SK-N-SH (cell line): ENCODE results near the gene AQP9. TPM values are rescaled to one million over a fixed set of nuclear protein-coding genes. Genes with fewer than 3 reads are reported as not detected.

Experiments
- CTCF ChIA-PET: fragments of 300-600, 350-600 bp; formaldehyde crosslinking; extraction: SDS; loops from one replicate; lab custom pipeline; 2021; lab: Yijun Ruan, JAX
- POLR2A ChIA-PET: fragments of 350-600 bp; sonication (Branson Sonifier 250); formaldehyde crosslinking; extraction: SDS; loops from one replicate; lab custom pipeline; 2020; ENCODE audit warnings: antibody characterized with exemption, inconsistent platforms; lab: Yijun Ruan, JAX
- DNase-seq: peaks from one replicate; pipeline ENCODE4 v3.0.0; 2012
- H2AFZ ChIP-seq: fragments of 200-600 bp; sonication (generic); 2 replicates; pipeline ENCODE4 v1.8.1; 2016; ENCODE audit warnings: antibody characterized with exemption, mild to moderate bottlenecking, low read depth
- H3F3A ChIP-seq: fragments of 200-600 bp; sonication (generic); replicated peaks from 2 replicates; pipeline ENCODE3; 2016; ENCODE audit warnings: antibody characterized with exemption, mild to moderate bottlenecking; ENCODE audit not compliant: insufficient read depth
- H3K27ac ChIP-seq, 2 experiments: fragments of 200-500 bp in 1 of 2; fragments of 200-600 bp in 1 of 2; sonication (Bioruptor generic) in 1 of 2; sonication (generic), shearing (Covaris generic) in 1 of 2; 2 replicates each; pipeline versions ENCODE4 v1.5.1 to v1.6.1; 2014 to 2016; ENCODE audit warnings: low read depth in 2 of 2, inconsistent platforms in 1 of 2, low read length in 1 of 2, mild to moderate bottlenecking in 1 of 2, mixed read lengths in 1 of 2
- H3K27me3 ChIP-seq: fragments of 200-600 bp; sonication (generic), shearing (Covaris generic); 2 replicates; pipeline ENCODE4 v1.6.1; 2016; ENCODE audit warnings: mixed run types; ENCODE audit not compliant: insufficient read depth
- H3K36me3 ChIP-seq, 2 experiments: fragments of 200-500 bp in 1 of 2; fragments of 200-600 bp in 1 of 2; sonication (Bioruptor generic) in 1 of 2; sonication (generic) in 1 of 2; replicated peaks in 1 of 2; 2 replicates each; pipeline versions ENCODE3 to v1.5.1; 2014 to 2016; ENCODE audit warnings: low read length in 1 of 2, mild to moderate bottlenecking in 1 of 2; ENCODE audit not compliant: insufficient read depth in 2 of 2, control insufficient read depth in 1 of 2
- H3K4me1 ChIP-seq, 2 experiments: fragments of 200-500 bp in 1 of 2; fragments of 200-600 bp in 1 of 2; sonication (Bioruptor generic) in 1 of 2; sonication (generic), shearing (Covaris generic) in 1 of 2; 2 replicates each; pipeline versions ENCODE4 v1.5.1 to v1.6.1; 2014 to 2016; ENCODE audit warnings: low read depth in 1 of 2, low read length in 1 of 2, mixed run types in 1 of 2; ENCODE audit not compliant: insufficient read depth in 2 of 2, control insufficient read depth in 1 of 2
- H3K4me2 ChIP-seq: fragments of 200-600 bp; sonication (generic), shearing (Covaris generic); 2 replicates; pipeline ENCODE4 v1.6.1; 2017; ENCODE audit warnings: mixed run types
- H3K4me3 ChIP-seq, 2 experiments: fragments of 200-500 bp in 1 of 2; fragments of 200-600 bp in 1 of 2; sonication (Bioruptor generic) in 1 of 2; sonication (generic), shearing (Covaris generic) in 1 of 2; 2 replicates each; pipeline versions ENCODE4 v1.5.1 to v1.8.1; 2014 to 2016; ENCODE audit warnings: low read depth in 2 of 2, inconsistent platforms in 1 of 2, low read length in 1 of 2, mild to moderate bottlenecking in 1 of 2, mixed read lengths in 1 of 2, moderate library complexity in 1 of 2
- H3K79me2 ChIP-seq: fragments of 200-600 bp; sonication (generic); 2 replicates; pipeline ENCODE4 v1.8.1; 2017; ENCODE audit warnings: mild to moderate bottlenecking; ENCODE audit not compliant: insufficient read depth
- H3K9ac ChIP-seq: fragments of 200-600 bp; sonication (generic); 2 replicates; pipeline ENCODE4 v1.6.1; 2017; ENCODE audit warnings: mixed run types
- H3K9me2 ChIP-seq: fragments of 200-600 bp; sonication (generic); 2 replicates; pipeline ENCODE4 v1.6.1; 2017; ENCODE audit warnings: mixed run types
- H3K9me3 ChIP-seq: fragments of 200-600 bp; sonication (generic); 2 replicates; pipeline ENCODE4 v1.6.1; 2017; ENCODE audit warnings: mixed run types, mild to moderate bottlenecking, moderate library complexity
- H4K20me1 ChIP-seq: fragments of 200-600 bp; sonication (generic); 2 replicates; pipeline ENCODE4 v1.6.1; 2017; ENCODE audit warnings: mild to moderate bottlenecking, mixed run types; ENCODE audit not compliant: insufficient read depth
- CTCF ChIP-seq: fragments of 200-600 bp; sonication (generic); IDR thresholded peaks from 2 replicates; pipeline ENCODE4 v1.6.1; 2017; ENCODE audit warnings: antibody characterized with exemption, mild to moderate bottlenecking, moderate library complexity
- EP300 ChIP-seq, 2 experiments: IDR thresholded peaks; 2 replicates each; pipeline versions ENCODE4 v1.4.0 to v1.6.1; 2012; ENCODE audit warnings: borderline replicate concordance in 1 of 2, low read depth in 1 of 2, low read length in 1 of 2
- MEF2A ChIP-seq: IDR thresholded peaks from 2 replicates; pipeline ENCODE4 v1.4.0; 2012; ENCODE audit warnings: low read depth, borderline replicate concordance
- NFIC ChIP-seq: IDR thresholded peaks from 2 replicates; pipeline ENCODE4 v1.4.0; 2012; ENCODE audit warnings: borderline replicate concordance
- TAF1 ChIP-seq: IDR thresholded peaks from 2 replicates; pipeline ENCODE4 v1.6.1; 2012; ENCODE audit warnings: low read depth, mild to moderate bottlenecking, low read length, moderate library complexity, borderline replicate concordance
- TCF12 ChIP-seq: IDR thresholded peaks from 2 replicates; pipeline ENCODE4 v1.4.0; 2012
- USF1 ChIP-seq: IDR thresholded peaks from 2 replicates; pipeline ENCODE4 v1.4.0; 2012; ENCODE audit warnings: low read depth, borderline replicate concordance
- ZBTB33 ChIP-seq: IDR thresholded peaks from 2 replicates; pipeline ENCODE4 v1.4.0; 2012; ENCODE audit warnings: low read depth, borderline replicate concordance
- WGBS: methylation state at CpG from one replicate; pipeline ENCODE4 v1.1.6; 2017; ENCODE audit warnings: low lambda C conversion rate; 5-methylcytosine and 5-hydroxymethylcytosine counted together
- polyA plus RNA-seq, 3 experiments: library from polyadenylated mRNA; depleted of rRNA; stranded (reverse); fragments of >200 nt; gene quantifications; 2 replicates each; pipeline ENCODE4 v1.2.3, GENCODE V29; 2012

AQP9 gene
- polyA plus RNA-seq, 1 of the 3 experiments (the other 2 are of a cell fraction), result not detected

- H4K20me1 ChIP-seq, result no peaks in the 10 kb centered on the region
- TF ChIP-seq MEF2A (no peak), EP300 (IDR thresholded peaks at IDR 0.05; ENCODE audit: borderline replicate concordance in 1 of 2, low read depth in 1 of 2, low read length in 1 of 2) (no peak), CTCF (no peak), TAF1 (no peak), ZBTB33 (no peak), USF1 (no peak)
- no peak overlapping the region for H3K4me2 ChIP-seq
- POLR2A ChIA-PET, result no interaction called here
- no peaks in the 10 kb centered on the region for H3F3A ChIP-seq
- peaks cover 8% of the 10 kb centered on the region; the same call in 1 of the 2 replicates for H3K9me3 ChIP-seq
- H3K4me1 ChIP-seq, result no peaks in the 10 kb centered on the region
- no peak overlapping the region for H3K4me3 ChIP-seq
- no peaks in the 10 kb centered on the region for H3K36me3 ChIP-seq
- no peak overlapping the region for H2AFZ ChIP-seq
- H3K79me2 ChIP-seq, result no peaks in the 10 kb centered on the region
- no peaks in the 10 kb centered on the region for H3K27me3 ChIP-seq
- no peaks in the 10 kb centered on the region for H3K9me2 ChIP-seq
- H3K27ac ChIP-seq, result no peak overlapping the region
- DNase-seq, result no peak
- H3K9ac ChIP-seq, result no peak overlapping the region
- CTCF ChIA-PET, result no interaction called here
These were observed 12.8 kb upstream of the AQP9 start for GRCh38 chr15:58125333-58125732.

- Histone ChIP-seq H3K4me3 (no peak overlapping the region), H3K9me3 (no peaks in the 10 kb centered on the region), H3K36me3 (no peaks in the 10 kb centered on the region), H3K4me1 (no peaks in the 10 kb centered on the region)
- no peak for DNase-seq
- no peak for TF ChIP-seq NFIC
- no peak for TF ChIP-seq TCF12
- TF ChIP-seq TAF1, result no peak
- TF ChIP-seq EP300 (IDR thresholded peaks at IDR 0.05; ENCODE audit: borderline replicate concordance in 1 of 2, low read depth in 1 of 2, low read length in 1 of 2), result no peak
- TF ChIP-seq, all 33 proteins: peak for 0
- Histone ChIP-seq H3K79me2 (no peaks in the 10 kb centered on the region), H2AFZ (no peak overlapping the region), H4K20me1 (no peaks in the 10 kb centered on the region), H3K9ac (no peak overlapping the region), H3F3A (no peaks in the 10 kb centered on the region), H3K27me3 (0 out of 2 replicates have a peak, but pooled peaks cover 10% of the 10 kb centered on the region), H3K9me2 (no peaks in the 10 kb centered on the region), H3K4me2 (no peak overlapping the region), H3K27ac (no peak overlapping the region)
- ChIA-PET POLR2A (no interaction called here), CTCF (no interaction called here)
- WGBS, result 56% methylated on average over 4 of the region's 4 CpGs
These were observed 3.3 kb upstream of the AQP9 start for GRCh38 chr15:58134886-58135285.
